CD4-positive, alpha-beta T cell (primary cell): Measurements from ENCODE around the gene TDRKH. TPM values are rescaled to one million over a fixed set of nuclear protein-coding genes. Genes with fewer than 3 reads are reported as not detected.
"Not testable (repeated sequence)": the region's sequence is repeated elsewhere in the genome, so short reads cannot be mapped to it uniquely, and the experiment has no call there.

ENCODE experiments used
- ATAC-seq: fragments of 200-7000 bp; cut with Tn5 transposase; one replicate; pipeline ENCODE4 v1.10.0; 2022; ENCODE audit warnings: mild to moderate bottlenecking; ENCODE audit not compliant: poor library complexity
- CTCF ChIA-PET: fragments of 350-600 bp; sonication (Branson Sonifier 250); formaldehyde crosslinking; loops from one replicate; lab custom pipeline; 2021; ENCODE audit warnings: antibody characterized with exemption, inconsistent platforms; lab: Charles Lee
- POLR2A ChIA-PET: fragments of 350-600 bp; sonication (Branson Sonifier 250); formaldehyde crosslinking; loops from one replicate; lab custom pipeline; 2021; ENCODE audit warnings: antibody characterized with exemption, inconsistent platforms; lab: Charles Lee
- DNase-seq, 14 experiments: peaks; one replicate each; pipeline ENCODE4 v3.0.0-alpha.2; 2013 to 2020; ENCODE audit warnings: mixed read lengths in 2 of 14
- H3K27ac ChIP-seq, 2 donors: one replicate each; pipeline versions ENCODE4 v1.5.1 to v1.7.0; 2013; ENCODE audit warnings: low read length in 2 of 2, low read depth in 1 of 2, mild to moderate bottlenecking in 1 of 2
- H3K27me3 ChIP-seq, 2 experiments: 1 replicate in 1 of 2; 2 replicates in 1 of 2; pipeline versions ENCODE4 v1.6.1 to v1.7.0; 2013; ENCODE audit warnings: low read length in 2 of 2, control low read depth in 1 of 2, mild to moderate bottlenecking in 1 of 2, moderate library complexity in 1 of 2; ENCODE audit not compliant: insufficient read depth in 2 of 2, control insufficient read depth in 1 of 2
- H3K36me3 ChIP-seq: one replicate; pipeline ENCODE4 v1.6.1; 2013; ENCODE audit warnings: low read length, control low read depth; ENCODE audit not compliant: insufficient read depth
- H3K4me1 ChIP-seq: one replicate; pipeline ENCODE4 v1.6.1; 2013; ENCODE audit warnings: low read length, control low read depth; ENCODE audit not compliant: insufficient read depth
- H3K4me3 ChIP-seq: one replicate; pipeline ENCODE4 v1.5.1; 2013; ENCODE audit warnings: mild to moderate bottlenecking, low read length, moderate library complexity
- H3K9me3 ChIP-seq, 2 experiments: 1 replicate in 1 of 2; 2 replicates in 1 of 2; pipeline versions ENCODE4 v1.6.1 to v1.7.0; 2013; ENCODE audit warnings: low read length in 2 of 2, mild to moderate bottlenecking in 2 of 2, control low read depth in 1 of 2, moderate library complexity in 1 of 2; ENCODE audit not compliant: control insufficient read depth in 1 of 2, insufficient read depth in 1 of 2
- H3K27ac Mint-ChIP-seq: one replicate; pipeline ENCODE4 v1.8.0; 2020; ENCODE audit warnings: mixed read lengths
- H3K27me3 Mint-ChIP-seq: one replicate; pipeline ENCODE4 v1.8.0; 2021; ENCODE audit warnings: mixed read lengths
- H3K36me3 Mint-ChIP-seq: one replicate; pipeline ENCODE4 v1.8.0; 2021; ENCODE audit warnings: low read depth, mixed read lengths
- H3K4me1 Mint-ChIP-seq: one replicate; pipeline ENCODE4 v1.8.0; 2021; ENCODE audit warnings: low read depth, mixed read lengths
- H3K4me3 Mint-ChIP-seq: one replicate; pipeline ENCODE4 v1.8.0; 2020; ENCODE audit warnings: mild to moderate bottlenecking, mixed read lengths
- H3K9me3 Mint-ChIP-seq: one replicate; pipeline ENCODE4 v1.8.0; 2020; ENCODE audit warnings: mixed read lengths
- intact Hi-C, 2 experiments: fragments of 100-400 bp; cut with DNase I in 1 of 2; cut with micrococcal nuclease in 1 of 2; formaldehyde crosslinking; loops; one replicate each; pipeline versions ENCODE4 v1.15.1 to v1.9.0; 2023 to 2025; cut with DNase I, micrococcal nuclease
- total RNA-seq, 174 experiments: library from RNA in 2 of 174; stranded (reverse) in 2 of 174; gene quantifications; one replicate each; pipeline ENCODE4 v1.2.3 and lab custom pipeline; 2021 to 2026
- TF ChIP-seq, protein P1 (sequence below): fragments of 200-600 bp; IDR thresholded peaks from one replicate; pipeline ENCODE4 v1.8.0; 2022; ENCODE audit warnings: antibody characterized with exemption, mild to moderate bottlenecking

Gene TDRKH
- total RNA-seq, 2 experiments from 2014 or later = 6.1 to 6.4 TPM

DNA sequence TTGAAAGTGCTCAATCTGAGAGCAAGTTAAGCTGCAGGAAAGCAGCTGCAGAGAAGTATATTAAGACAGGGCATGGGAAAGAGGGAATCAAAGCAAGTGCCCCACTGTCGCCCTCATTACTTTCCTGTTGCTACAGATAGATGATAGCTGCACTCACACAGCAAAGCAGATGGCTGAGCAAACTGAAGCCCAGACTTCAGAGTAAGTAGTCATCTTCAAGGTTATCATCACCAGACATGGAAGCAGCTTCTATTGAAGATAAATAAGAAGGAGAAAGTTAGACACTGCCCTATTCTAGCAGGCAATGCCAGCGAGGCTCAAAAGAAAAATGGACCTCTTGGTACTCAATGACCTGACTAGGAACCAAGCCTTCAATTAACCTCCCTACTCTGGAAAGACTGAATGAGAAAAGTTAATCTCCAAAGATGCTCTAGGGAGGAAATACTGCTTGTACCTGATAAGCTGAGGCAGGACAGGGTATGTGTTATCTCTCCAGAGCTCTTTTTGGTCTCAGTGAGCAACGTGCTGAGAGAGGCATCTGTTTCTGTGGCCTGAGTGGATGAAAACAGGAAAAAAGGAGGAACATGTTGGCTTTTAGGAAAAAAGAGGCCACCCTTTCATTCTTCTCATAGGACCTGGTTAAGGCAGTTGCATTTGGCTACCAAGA is 15.9 kb downstream of the TDRKH start:
- Histone ChIP-seq H3K4me1 (no peaks in the 10 kb centered on the region), H3K27me3 (no peaks in the 10 kb centered on the region), H3K27ac (no peak overlapping the region), H3K36me3 (peaks cover 57% of the 10 kb centered on the region), H3K4me3 (no peak overlapping the region), H3K9me3 (no peaks in the 10 kb centered on the region)
- Mint-ChIP-seq H3K36me3 (peaks cover 56% of the 10 kb centered on the region), H3K27ac (no peak overlapping the region), H3K9me3 (no peaks in the 10 kb centered on the region), H3K4me1 (no peaks in the 10 kb centered on the region), H3K27me3 (no peaks in the 10 kb centered on the region), H3K4me3 (no peak overlapping the region)
- POLR2A ChIA-PET = no interaction called here
- DNase-seq = no peak
- TF ChIP-seq, protein P1, sequence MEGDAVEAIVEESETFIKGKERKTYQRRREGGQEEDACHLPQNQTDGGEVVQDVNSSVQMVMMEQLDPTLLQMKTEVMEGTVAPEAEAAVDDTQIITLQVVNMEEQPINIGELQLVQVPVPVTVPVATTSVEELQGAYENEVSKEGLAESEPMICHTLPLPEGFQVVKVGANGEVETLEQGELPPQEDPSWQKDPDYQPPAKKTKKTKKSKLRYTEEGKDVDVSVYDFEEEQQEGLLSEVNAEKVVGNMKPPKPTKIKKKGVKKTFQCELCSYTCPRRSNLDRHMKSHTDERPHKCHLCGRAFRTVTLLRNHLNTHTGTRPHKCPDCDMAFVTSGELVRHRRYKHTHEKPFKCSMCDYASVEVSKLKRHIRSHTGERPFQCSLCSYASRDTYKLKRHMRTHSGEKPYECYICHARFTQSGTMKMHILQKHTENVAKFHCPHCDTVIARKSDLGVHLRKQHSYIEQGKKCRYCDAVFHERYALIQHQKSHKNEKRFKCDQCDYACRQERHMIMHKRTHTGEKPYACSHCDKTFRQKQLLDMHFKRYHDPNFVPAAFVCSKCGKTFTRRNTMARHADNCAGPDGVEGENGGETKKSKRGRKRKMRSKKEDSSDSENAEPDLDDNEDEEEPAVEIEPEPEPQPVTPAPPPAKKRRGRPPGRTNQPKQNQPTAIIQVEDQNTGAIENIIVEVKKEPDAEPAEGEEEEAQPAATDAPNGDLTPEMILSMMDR = no peak
- no peak for ATAC-seq
- intact Hi-C loops = no loop called here
- CTCF ChIA-PET = no interaction called here

DNA sequence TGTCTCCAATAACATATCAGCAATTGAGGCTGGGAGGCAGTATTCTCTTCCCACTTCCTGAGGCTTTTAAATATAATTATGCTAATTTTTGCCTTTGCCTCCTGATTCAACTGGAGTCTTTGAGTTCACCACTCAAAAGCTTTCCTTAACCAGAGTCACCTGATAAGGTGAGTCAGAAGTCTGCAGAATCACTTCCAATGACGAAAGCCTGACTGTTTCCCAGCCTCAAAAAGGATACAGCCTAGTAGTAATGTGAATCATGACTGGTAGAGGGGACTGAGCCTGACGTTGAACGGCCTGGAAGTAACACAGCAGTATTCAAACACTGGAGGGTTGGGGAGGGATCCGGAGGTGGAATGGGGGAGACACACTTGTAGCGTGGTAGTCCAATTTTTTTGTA is 16.6 kb downstream of the TDRKH start:
- Mint-ChIP-seq H3K4me1 (no peaks in the 10 kb centered on the region), H3K27me3 (no peaks in the 10 kb centered on the region), H3K27ac (no peak overlapping the region), H3K9me3 (no peaks in the 10 kb centered on the region), H3K36me3 (peaks cover 50% of the 10 kb centered on the region), H3K4me3 (no peak overlapping the region)
- Histone ChIP-seq H3K27ac (no peak overlapping the region), H3K9me3 (no peaks in the 10 kb centered on the region), H3K36me3 (peaks cover 50% of the 10 kb centered on the region), H3K4me3 (no peak overlapping the region), H3K27me3 (no peaks in the 10 kb centered on the region), H3K4me1 (no peaks in the 10 kb centered on the region)
- CTCF ChIA-PET = no interaction called here
- intact Hi-C loops = no loop called here
- no peak for ATAC-seq
- TF ChIP-seq, protein P1 = no peak
- no peak for DNase-seq
- POLR2A ChIA-PET = no interaction called here

DNA sequence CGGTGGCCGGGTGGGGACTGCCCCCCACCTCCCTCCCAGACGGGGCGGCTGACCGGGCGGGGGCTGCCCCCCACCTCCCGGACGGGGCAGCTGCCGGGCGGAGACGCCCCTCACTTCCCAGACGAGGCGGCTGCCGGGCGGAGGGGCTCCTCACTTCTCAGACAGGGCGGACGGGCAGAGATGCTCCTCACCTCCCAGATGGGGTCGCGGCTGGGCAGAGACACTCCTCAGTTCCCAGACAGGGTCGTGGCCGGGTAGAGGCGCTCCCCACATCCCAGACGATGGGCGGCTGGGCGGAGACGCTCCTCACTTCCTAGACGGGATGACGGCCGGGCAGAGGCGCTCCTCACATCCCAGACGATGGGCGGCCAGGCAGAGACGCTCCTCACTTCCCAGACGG is 21.0 kb downstream of the TDRKH start:
- DNase-seq, ATAC-seq, POLR2A ChIA-PET, H3K4me1 Mint-ChIP-seq, H3K27ac Mint-ChIP-seq, CTCF ChIA-PET, H3K4me3 Mint-ChIP-seq, H3K27me3 ChIP-seq, H3K9me3 Mint-ChIP-seq, H3K4me3 ChIP-seq, H3K27ac ChIP-seq, H3K4me1 ChIP-seq, H3K27me3 Mint-ChIP-seq, H3K9me3 ChIP-seq: not testable (repeated sequence)
- intact Hi-C loops = loop anchor here in 1 of 2 experiments (10.0 kb wide), 1 partner anchor 226 kb away; the partner anchor contains the start of gene S100A10
- H3K36me3 ChIP-seq = peaks cover 12% of the 10 kb centered on the region
- H3K36me3 Mint-ChIP-seq = peaks cover 12% of the 10 kb centered on the region

DNA sequence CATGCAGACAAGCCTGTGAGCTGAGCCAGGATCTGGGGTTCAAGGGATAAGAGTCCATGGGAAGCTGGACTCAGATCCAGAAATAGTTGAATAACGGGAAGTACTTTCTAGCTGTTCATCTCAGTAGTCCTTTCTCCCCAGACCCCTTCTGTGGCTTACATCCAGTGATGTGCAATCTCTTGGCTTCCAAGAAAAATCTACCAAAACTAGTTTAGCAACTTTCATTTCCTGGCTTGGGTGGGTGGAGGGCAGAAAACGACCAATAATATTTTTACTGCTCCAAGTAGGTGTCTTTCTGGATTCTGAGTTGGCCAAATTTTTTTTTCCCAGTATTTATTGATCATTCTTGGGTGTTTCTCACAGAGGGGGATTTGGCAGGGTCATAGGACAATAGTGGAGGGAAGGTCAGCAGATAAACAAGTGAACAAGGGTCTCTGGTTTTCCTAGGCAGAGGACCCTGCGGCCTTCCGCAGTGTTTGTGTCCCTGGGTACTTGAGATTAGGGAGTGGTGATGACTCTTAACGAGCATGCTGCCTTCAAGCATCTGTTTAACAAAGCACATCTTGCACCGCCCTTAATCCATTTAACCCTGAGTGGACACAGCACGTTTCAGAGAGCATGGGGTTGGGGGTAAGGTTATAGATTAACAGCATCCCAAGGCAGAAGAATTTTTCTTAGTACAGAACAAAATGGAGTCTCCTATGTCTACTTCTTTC is 21.8 kb downstream of the TDRKH start:
- H3K36me3 ChIP-seq, H3K4me3 ChIP-seq, CTCF ChIA-PET, H3K27me3 Mint-ChIP-seq, H3K27me3 ChIP-seq, DNase-seq, H3K9me3 ChIP-seq, H3K4me1 ChIP-seq, H3K4me3 Mint-ChIP-seq, H3K27ac ChIP-seq, H3K9me3 Mint-ChIP-seq, ATAC-seq, POLR2A ChIA-PET, H3K27ac Mint-ChIP-seq: not testable (repeated sequence)
- H3K4me1 Mint-ChIP-seq = peaks cover 15% of the 10 kb centered on the region
- intact Hi-C loops = loop anchor here in 1 of 2 experiments (10.0 kb wide), 1 partner anchor 226 kb away; the partner anchor contains the start of gene S100A10
- H3K36me3 Mint-ChIP-seq = peaks cover 11% of the 10 kb centered on the region
